PC-3 (cell line): Measurements from ENCODE around the gene HEPN1. TPM values are rescaled to one million over a fixed set of nuclear protein-coding genes. Genes with fewer than 3 reads are reported as not detected.

Source experiments
- ATAC-seq: fragments of 200-7000 bp; cut with Tn5 transposase; 2 replicates; pipeline ENCODE4 v1.9.1; 2020; ENCODE audit warnings: mild to moderate bottlenecking, moderate library complexity
- BruUV-seq: library from RNA; stranded (reverse); fragments of 400-500 nt; replicated peaks from 2 replicates; lab custom pipeline; 2021; lab: Mats Ljungman, UMichigan
- CTCF ChIA-PET: fragments of 300-600 bp; sonication (Branson Sonifier 250); formaldehyde crosslinking; loops from one replicate; lab custom pipeline; 2022; ENCODE audit warnings: antibody characterized with exemption; lab: Charles Lee
- POLR2A ChIA-PET: fragments of 300-600 bp; sonication (Branson Sonifier 250); formaldehyde crosslinking; loops from one replicate; lab custom pipeline; 2022; ENCODE audit warnings: antibody characterized with exemption; ENCODE audit not compliant: unreplicated experiment; lab: Charles Lee
- DNase-seq: peaks from one replicate; pipeline ENCODE4 v3.0.0-alpha.2; 2015
- H2AFZ ChIP-seq: fragments of 300-600 bp; sonication (generic); 2 replicates; pipeline ENCODE4 v1.6.0; 2016; ENCODE audit warnings: antibody characterized with exemption, low read length
- H3F3A ChIP-seq: fragments of 300-600 bp; sonication (generic); one replicate; pipeline ENCODE4 v1.6.0; 2017; ENCODE audit warnings: antibody characterized with exemption, low read length, control low read depth, mild to moderate bottlenecking; ENCODE audit not compliant: unreplicated experiment
- H3K27ac ChIP-seq: fragments of 300-600 bp; sonication (generic); 2 replicates; pipeline ENCODE4 v1.5.1; 2016; ENCODE audit warnings: mild to moderate bottlenecking, low read length
- H3K27me3 ChIP-seq: fragments of 300-600 bp; sonication (generic); 2 replicates; pipeline ENCODE4 v1.6.1; 2016; ENCODE audit warnings: low read length, mixed read lengths
- H3K36me3 ChIP-seq: fragments of 300-600 bp; sonication (generic); 2 replicates; pipeline ENCODE4 v1.6.1; 2016; ENCODE audit warnings: low read depth, mixed run types, low read length, mixed read lengths
- H3K4me1 ChIP-seq: fragments of 300-600 bp; sonication (generic); 2 replicates; pipeline ENCODE4 v1.5.1; 2016; ENCODE audit warnings: low read length; ENCODE audit not compliant: insufficient read depth
- H3K4me2 ChIP-seq: fragments of 300-600 bp; sonication (generic); 2 replicates; pipeline ENCODE4 v1.6.0; 2016; ENCODE audit warnings: low read length
- H3K4me3 ChIP-seq: fragments of 300-600 bp; sonication (generic); 2 replicates; pipeline ENCODE4 v1.5.1; 2016; ENCODE audit warnings: mild to moderate bottlenecking, low read length, mixed read lengths
- H3K79me2 ChIP-seq: fragments of 300-600 bp; sonication (generic); 2 replicates; pipeline ENCODE4 v1.6.1; 2017; ENCODE audit warnings: low read length, mixed read lengths
- H3K9ac ChIP-seq: fragments of 300-600 bp; sonication (generic); 2 replicates; pipeline ENCODE4 v1.6.0; 2016; ENCODE audit warnings: mild to moderate bottlenecking, low read length
- H3K9me2 ChIP-seq: fragments of 300-600 bp; sonication (generic); replicated peaks from 2 replicates; pipeline ENCODE4 v1.6.1; 2016; ENCODE audit warnings: mixed run types, low read length, mixed read lengths
- H3K9me3 ChIP-seq: fragments of 300-600 bp; sonication (generic); 2 replicates; pipeline ENCODE4 v1.6.1; 2016; ENCODE audit warnings: low read length, mixed read lengths
- H4K20me1 ChIP-seq: fragments of 300-600 bp; sonication (generic); 2 replicates; pipeline ENCODE4 v1.6.1; 2016; ENCODE audit warnings: low read length, mixed read lengths
- EZH2 ChIP-seq: fragments of 300-600 bp; sonication (generic); IDR thresholded peaks from one replicate; pipeline ENCODE4 v1.6.1; 2017; ENCODE audit warnings: antibody characterized with exemption, mild to moderate bottlenecking, low read length; ENCODE audit not compliant: unreplicated experiment
- EZH2phosphoT487 ChIP-seq: fragments of 300-600 bp; sonication (generic); IDR thresholded peaks from 2 replicates; pipeline ENCODE4 v1.6.1; 2018; ENCODE audit warnings: mild to moderate bottlenecking, antibody characterized with exemption, low read length, borderline replicate concordance
- intact Hi-C: fragments of 100-400 bp; cut with micrococcal nuclease; formaldehyde crosslinking; loops from 2 replicates; pipeline ENCODE4 v1.9.0; 2023
- total RNA-seq: library from RNA; depleted of rRNA; stranded (reverse); fragments of >200 nt; gene quantifications from 2 replicates; pipeline ENCODE4 v1.2.3, GENCODE V29; 2014
- TF ChIP-seq, protein P1 (sequence below): fragments of 300-600 bp; sonication (generic); conservative IDR thresholded peaks from 2 replicates; pipeline ENCODE4 v1.5.1; 2017; ENCODE audit warnings: antibody characterized with exemption, low read depth, mild to moderate bottlenecking, low read length

HEPN1 gene
- total RNA-seq, 1 experiment from 2014 or later: not detected

DNA sequence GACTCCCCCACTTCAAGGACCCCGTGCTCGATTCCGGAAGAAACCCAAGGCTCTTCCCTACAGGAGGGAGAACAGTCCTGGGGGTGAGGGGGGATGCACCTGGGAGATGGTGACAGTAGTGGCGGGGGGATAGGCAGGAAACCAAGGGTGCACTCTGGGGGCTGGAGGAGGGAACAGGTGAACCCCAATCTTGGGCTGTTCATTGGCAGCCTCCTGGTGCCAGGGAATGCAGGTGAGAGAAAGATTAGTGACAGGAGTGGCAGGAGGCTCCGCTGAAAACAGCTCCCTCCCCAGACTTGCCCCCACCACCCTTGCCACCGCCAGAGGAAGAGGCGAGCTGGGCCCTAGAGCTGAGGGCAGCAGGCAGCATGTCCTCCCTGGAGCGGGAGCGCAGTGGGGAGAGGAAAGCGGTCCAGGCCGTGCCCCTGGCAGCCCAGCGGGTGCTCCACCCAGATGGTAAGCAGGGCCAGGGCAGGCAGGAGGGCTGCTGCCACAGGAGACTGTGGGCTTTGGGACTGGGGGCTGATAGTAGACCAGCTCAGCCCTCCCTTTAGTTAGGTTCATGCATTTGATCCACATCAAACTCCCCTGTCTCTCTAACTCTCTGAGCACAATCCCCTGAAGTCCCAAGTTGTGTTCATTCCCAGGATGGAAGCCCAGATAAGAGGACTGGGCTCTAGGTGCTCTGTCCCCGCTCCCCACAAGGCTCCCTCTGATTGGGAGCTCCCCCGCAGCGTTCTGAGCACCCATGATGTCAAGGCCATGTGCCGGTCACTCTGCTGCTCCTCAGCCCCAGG, 39.4 kb upstream of the HEPN1 start:
- no peaks in the 10 kb centered on the region for H3K27me3 ChIP-seq
- no peaks in the 10 kb centered on the region for H3K36me3 ChIP-seq
- no peaks in the 10 kb centered on the region for H4K20me1 ChIP-seq
- POLR2A ChIA-PET: no interaction called here
- no peaks in the 10 kb centered on the region for H3K9me3 ChIP-seq
- no peak for ATAC-seq
- no TSS peak for BruUV-seq
- H3K27ac ChIP-seq: no peak overlapping the region
- peaks cover 12% of the 10 kb centered on the region for H3K4me1 ChIP-seq
- CTCF ChIA-PET: interaction anchor here (0.6 kb wide), 1 partner anchor 229 kb away, joined by 3 read pairs; no protein-coding TSS in a partner anchor
- no peak for TF ChIP-seq EZH2phosphoT487
- TF ChIP-seq EZH2: no peak
- TF ChIP-seq, protein P1, sequence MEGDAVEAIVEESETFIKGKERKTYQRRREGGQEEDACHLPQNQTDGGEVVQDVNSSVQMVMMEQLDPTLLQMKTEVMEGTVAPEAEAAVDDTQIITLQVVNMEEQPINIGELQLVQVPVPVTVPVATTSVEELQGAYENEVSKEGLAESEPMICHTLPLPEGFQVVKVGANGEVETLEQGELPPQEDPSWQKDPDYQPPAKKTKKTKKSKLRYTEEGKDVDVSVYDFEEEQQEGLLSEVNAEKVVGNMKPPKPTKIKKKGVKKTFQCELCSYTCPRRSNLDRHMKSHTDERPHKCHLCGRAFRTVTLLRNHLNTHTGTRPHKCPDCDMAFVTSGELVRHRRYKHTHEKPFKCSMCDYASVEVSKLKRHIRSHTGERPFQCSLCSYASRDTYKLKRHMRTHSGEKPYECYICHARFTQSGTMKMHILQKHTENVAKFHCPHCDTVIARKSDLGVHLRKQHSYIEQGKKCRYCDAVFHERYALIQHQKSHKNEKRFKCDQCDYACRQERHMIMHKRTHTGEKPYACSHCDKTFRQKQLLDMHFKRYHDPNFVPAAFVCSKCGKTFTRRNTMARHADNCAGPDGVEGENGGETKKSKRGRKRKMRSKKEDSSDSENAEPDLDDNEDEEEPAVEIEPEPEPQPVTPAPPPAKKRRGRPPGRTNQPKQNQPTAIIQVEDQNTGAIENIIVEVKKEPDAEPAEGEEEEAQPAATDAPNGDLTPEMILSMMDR: no peak
- H3F3A ChIP-seq: no peaks in the 10 kb centered on the region
- no peak for DNase-seq
- intact Hi-C loops: no loop called here
- H3K4me2 ChIP-seq: no peak overlapping the region
- no peak overlapping the region for H2AFZ ChIP-seq
- no peaks in the 10 kb centered on the region for H3K9me2 ChIP-seq
- no peak overlapping the region for H3K4me3 ChIP-seq
- H3K9ac ChIP-seq: no peak overlapping the region
- H3K79me2 ChIP-seq: no peaks in the 10 kb centered on the region

DNA sequence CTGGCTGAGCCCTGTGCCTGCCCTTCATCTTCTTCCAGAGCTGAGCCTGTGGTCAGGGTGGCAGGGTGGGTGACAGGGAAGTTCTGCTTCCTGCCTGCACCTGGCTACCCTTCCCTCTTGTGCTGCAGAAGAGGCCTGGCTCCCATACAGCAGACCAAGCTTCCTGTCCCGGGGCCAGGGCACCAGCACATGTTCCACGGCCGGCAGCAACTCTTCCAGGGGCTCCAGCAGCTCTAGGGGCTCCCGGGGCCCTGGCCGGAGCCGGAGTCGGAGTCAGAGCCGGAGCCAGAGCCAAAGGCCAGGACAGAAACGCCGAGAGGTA, 38.8 kb upstream of the HEPN1 start:
- CTCF ChIA-PET: no interaction called here
- TF ChIP-seq EZH2 (no peak), EZH2phosphoT487 (no peak)
- TF ChIP-seq, protein P1: no peak
- BruUV-seq: no TSS peak

DNA sequence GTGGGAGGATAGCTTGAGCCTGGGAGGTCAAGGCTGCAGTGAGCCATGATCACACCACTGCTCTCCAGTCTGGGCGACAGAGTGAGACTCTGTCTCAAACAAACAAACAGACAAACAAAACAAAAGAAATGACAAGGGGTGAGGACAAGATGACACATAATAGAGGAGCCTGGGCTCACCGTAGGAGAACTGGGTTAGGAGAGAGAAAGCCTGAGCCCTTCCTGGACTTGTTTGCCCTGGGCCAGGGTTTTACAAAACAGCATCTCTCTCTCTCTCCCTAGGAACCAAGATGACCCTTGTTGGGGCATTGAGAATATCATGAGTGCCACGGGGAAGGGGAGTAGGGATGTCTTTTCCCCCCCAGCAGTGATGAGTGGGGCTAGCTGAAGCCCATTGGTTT, 38.1 kb upstream of the HEPN1 start:
- Histone ChIP-seq H3K9ac (no peak overlapping the region), H2AFZ (no peak overlapping the region), H3K27me3 (no peaks in the 10 kb centered on the region), H3K4me2 (no peak overlapping the region), H3K36me3 (no peaks in the 10 kb centered on the region), H3K4me1 (peaks cover 5% of the 10 kb centered on the region; the same call in 1 of the 2 replicates), H3K79me2 (no peaks in the 10 kb centered on the region), H3F3A (no peaks in the 10 kb centered on the region), H3K9me2 (no peaks in the 10 kb centered on the region), H3K9me3 (no peaks in the 10 kb centered on the region), H3K4me3 (no peak overlapping the region), H3K27ac (no peak overlapping the region), H4K20me1 (no peaks in the 10 kb centered on the region)
- ChIA-PET POLR2A (no interaction called here), CTCF (no interaction called here)
- intact Hi-C loops: no loop called here
- TF ChIP-seq, protein P1: no peak
- no TSS peak for BruUV-seq
- ATAC-seq (no peak), DNase-seq (no peak)

More for the DNA sequence above, 38.8 kb upstream of the HEPN1 start:
- no peaks in the 10 kb centered on the region for H3K9me2 ChIP-seq
- no peak overlapping the region for H2AFZ ChIP-seq
- H3K9me3 ChIP-seq: no peaks in the 10 kb centered on the region
- no peak overlapping the region for H3K9ac ChIP-seq
- H3K36me3 ChIP-seq: no peaks in the 10 kb centered on the region
- no peaks in the 10 kb centered on the region for H3F3A ChIP-seq
- ATAC-seq: no peak
- no peak overlapping the region for H3K4me3 ChIP-seq
- no peak for DNase-seq
- H3K4me1 ChIP-seq: peaks cover 12% of the 10 kb centered on the region
- H3K4me2 ChIP-seq: no peak overlapping the region
- POLR2A ChIA-PET: no interaction called here
- intact Hi-C loops: no loop called here
- no peak overlapping the region for H3K27ac ChIP-seq
- H4K20me1 ChIP-seq: no peaks in the 10 kb centered on the region
- no peaks in the 10 kb centered on the region for H3K27me3 ChIP-seq
- no peaks in the 10 kb centered on the region for H3K79me2 ChIP-seq
